HG03064 (cell line): ENCODE data around the gene TRIM65.
"Not testable (repeated sequence)": the region's sequence is repeated elsewhere in the genome, so short reads cannot be mapped to it uniquely, and the experiment has no call there.

Experiments
- ATAC-seq: cut with Tn5 transposase; IDR thresholded peaks from one replicate; pipeline ENCODE4 v1.9.1; 2021; ENCODE audit warnings: low read depth; ENCODE audit not compliant: unreplicated experiment

Gene TRIM65

GRCh38 chr17:75876190-75876937, 20.4 kb downstream of the TRIM65 start:
- ATAC-seq, result no peak

- ATAC-seq, result no peak
Measured at GRCh38 chr17:75875940-75876189, 20.9 kb downstream of the TRIM65 start.

- no peak for ATAC-seq
Measured at GRCh38 chr17:75875182-75875939, 21.4 kb downstream of the TRIM65 start.

- ATAC-seq, result no peak
Measured at GRCh38 chr17:75874323-75875181, 22.2 kb downstream of the TRIM65 start.

GRCh38 chr17:75873587-75874322, 23.0 kb downstream of the TRIM65 start:
- ATAC-seq, result no peak

GRCh38 chr17:75872434-75873351, 24.1 kb downstream of the TRIM65 start:
- no peak for ATAC-seq

- ATAC-seq, result not testable (repeated sequence)
Measured at GRCh38 chr17:75870228-75870627, 26.5 kb downstream of the TRIM65 start.

GRCh38 chr17:75869282-75870141, 27.2 kb downstream of the TRIM65 start:
- no peak for ATAC-seq

GRCh38 chr17:75868730-75869281, 27.9 kb downstream of the TRIM65 start:
- ATAC-seq, result not testable (repeated sequence)

- not testable (repeated sequence) for ATAC-seq
Measured at GRCh38 chr17:75865404-75866188, 31.2 kb downstream of the TRIM65 start.

GRCh38 chr17:75864887-75865286, 31.9 kb downstream of the TRIM65 start:
- not testable (repeated sequence) for ATAC-seq

GRCh38 chr17:75864448-75864871, 32.3 kb downstream of the TRIM65 start:
- peak; percentile 86 for ATAC-seq

- no peak for ATAC-seq
Measured at GRCh38 chr17:75861927-75862317, 34.8 kb downstream of the TRIM65 start.

GRCh38 chr17:75859358-75859757, 37.4 kb downstream of the TRIM65 start:
- ATAC-seq, result not testable (repeated sequence)

- no peak for ATAC-seq
Measured at GRCh38 chr17:75856062-75856756, 40.5 kb downstream of the TRIM65 start.

- peak; percentile 73 for ATAC-seq
Measured at GRCh38 chr17:75855310-75856061, 41.3 kb downstream of the TRIM65 start, which contains the start of gene WBP2. WBP2 (minus strand) TSS chr17:75855335; CDS start chr17:75855297, 38 bp downstream.
